Loucy (cell line): ENCODE results near the gene ZBTB12.
A peak's percentile ranks its signal among the peaks of the same experiment; 100 is the strongest.

Experiments
- H2AFZ ChIP-seq: fragments of 200-600 bp; sonication (generic); 2 replicates; pipeline ENCODE4 v1.6.0; 2016; ENCODE audit warnings: antibody characterized with exemption, mild to moderate bottlenecking, low read length, moderate library complexity
- H3F3A ChIP-seq: fragments of 200-600 bp; 2 replicates; pipeline ENCODE4 v1.6.0; 2016; ENCODE audit warnings: antibody characterized with exemption, low read depth, mild to moderate bottlenecking
- H3K27me3 ChIP-seq: fragments of 200-600 bp; sonication (generic); 2 replicates; pipeline ENCODE4 v1.6.1; 2014; ENCODE audit warnings: low read length, mild to moderate bottlenecking; ENCODE audit not compliant: insufficient read depth, poor library complexity, severe bottlenecking
- H3K36me3 ChIP-seq: fragments of 200-600 bp; sonication (generic); 2 replicates; pipeline ENCODE4 v1.6.1; 2016; ENCODE audit warnings: low read length; ENCODE audit not compliant: insufficient read depth
- H3K4me1 ChIP-seq: fragments of 200-600 bp; sonication (generic); 2 replicates; pipeline ENCODE4 v1.5.1; 2014; ENCODE audit warnings: low read length, mild to moderate bottlenecking; ENCODE audit not compliant: insufficient read depth, poor library complexity, severe bottlenecking
- H3K4me2 ChIP-seq: fragments of 200-600 bp; sonication (generic); 2 replicates; pipeline ENCODE4 v1.6.0; 2014; ENCODE audit warnings: antibody characterized with exemption, low read length, low read depth, mild to moderate bottlenecking; ENCODE audit not compliant: poor library complexity, severe bottlenecking
- H3K4me3 ChIP-seq: fragments of 200-600 bp; sonication (generic); 2 replicates; pipeline ENCODE4 v1.5.1; 2014; ENCODE audit warnings: low read length, mild to moderate bottlenecking, mixed read lengths; ENCODE audit not compliant: poor library complexity, severe bottlenecking
- H3K79me2 ChIP-seq: fragments of 200-600 bp; sonication (generic); 2 replicates; pipeline ENCODE4 v1.6.1; 2014; ENCODE audit warnings: low read length; ENCODE audit not compliant: insufficient read depth
- H3K9ac ChIP-seq: fragments of 200-600 bp; sonication (generic); 2 replicates; pipeline ENCODE4 v1.6.0; 2014; ENCODE audit warnings: mild to moderate bottlenecking, low read depth, low read length, moderate library complexity; ENCODE audit not compliant: poor library complexity, severe bottlenecking
- H3K9me2 ChIP-seq: fragments of 200-600 bp; sonication (generic); replicated peaks from 2 replicates; pipeline ENCODE4 v1.6.1; 2016; ENCODE audit warnings: low read depth, low read length, mixed read lengths
- H3K9me3 ChIP-seq: fragments of 200-600 bp; sonication (generic); 2 replicates; pipeline ENCODE4 v1.6.1; 2014; ENCODE audit warnings: mild to moderate bottlenecking, antibody characterized with exemption, low read length, low read depth; ENCODE audit not compliant: insufficient read depth
- H4K20me1 ChIP-seq: fragments of 200-600 bp; sonication (generic); 2 replicates; pipeline ENCODE4 v1.6.0; 2014; ENCODE audit warnings: antibody characterized with exemption, low read length, mild to moderate bottlenecking; ENCODE audit not compliant: insufficient read depth, poor library complexity, severe bottlenecking
- CTCF ChIP-seq: fragments of 200-600 bp; sonication (generic); conservative IDR thresholded peaks from 2 replicates; pipeline ENCODE4 v1.5.1; 2014; ENCODE audit warnings: mild to moderate bottlenecking, antibody characterized with exemption, low read length
- EZH2phosphoT487 ChIP-seq: fragments of 200-600 bp; IDR thresholded peaks from 2 replicates; pipeline ENCODE4 v1.6.1; 2018; ENCODE audit warnings: antibody characterized with exemption, mild to moderate bottlenecking, moderate library complexity, borderline replicate concordance

The ZBTB12 gene

GRCh38 chr6:31943742-31944141, 41.9 kb upstream of the ZBTB12 start:
- no peak overlapping the region for H3K4me3 ChIP-seq
- H3K4me1 ChIP-seq: peaks cover 17% of the 10 kb centered on the region
- H3F3A ChIP-seq: no peaks in the 10 kb centered on the region
- H3K9me2 ChIP-seq: no peaks in the 10 kb centered on the region
- no peak overlapping the region for H3K9ac ChIP-seq
- H3K4me2 ChIP-seq: no peak overlapping the region
- no peaks in the 10 kb centered on the region for H4K20me1 ChIP-seq
- TF ChIP-seq CTCF (no peak), EZH2phosphoT487 (no peak)
- no peaks in the 10 kb centered on the region for H3K36me3 ChIP-seq
- no peaks in the 10 kb centered on the region for H3K9me3 ChIP-seq
- no peak overlapping the region for H2AFZ ChIP-seq
- no peaks in the 10 kb centered on the region for H3K27me3 ChIP-seq
- H3K79me2 ChIP-seq: no peaks in the 10 kb centered on the region

DNA sequence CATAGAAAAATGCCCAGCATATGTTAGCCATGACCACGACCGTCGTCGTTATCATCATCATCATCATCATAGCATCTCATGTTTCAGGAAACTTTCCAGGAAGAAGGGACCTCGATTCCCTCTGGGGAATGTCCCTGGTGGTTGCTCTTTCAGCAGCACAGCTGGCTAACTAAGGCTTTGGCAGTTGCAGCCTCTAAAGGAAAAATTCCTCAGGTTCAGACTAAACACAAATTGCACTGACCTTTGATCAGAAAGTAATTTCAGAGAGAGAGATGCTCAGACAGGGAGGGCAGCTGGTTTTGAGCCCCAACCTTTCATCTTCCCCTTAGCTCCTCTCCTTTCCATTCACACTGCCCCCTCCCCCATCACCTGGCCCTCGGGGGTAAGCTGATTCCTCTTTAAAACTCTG, 38.4 kb upstream of the ZBTB12 start:
- TF ChIP-seq EZH2phosphoT487 (no peak), CTCF (no peak)
- H3K4me2 ChIP-seq: peak overlapping the region; percentile 56
- H3K9ac ChIP-seq: peak overlapping the region; percentile 41
- no peaks in the 10 kb centered on the region for H3K79me2 ChIP-seq
- H2AFZ ChIP-seq: peak overlapping the region; percentile 80
- H3K9me3 ChIP-seq: no peaks in the 10 kb centered on the region
- no peaks in the 10 kb centered on the region for H3K36me3 ChIP-seq
- no peaks in the 10 kb centered on the region for H4K20me1 ChIP-seq
- H3K4me3 ChIP-seq: peak overlapping the region; percentile 31
- H3K4me1 ChIP-seq: peaks cover 17% of the 10 kb centered on the region
- no peaks in the 10 kb centered on the region for H3F3A ChIP-seq
- H3K9me2 ChIP-seq: no peaks in the 10 kb centered on the region
- no peaks in the 10 kb centered on the region for H3K27me3 ChIP-seq

- no peak overlapping the region for H3K9ac ChIP-seq
- peaks cover 11% of the 10 kb centered on the region for H3K4me1 ChIP-seq
- no peaks in the 10 kb centered on the region for H3K79me2 ChIP-seq
- H3K27me3 ChIP-seq: no peaks in the 10 kb centered on the region
- H2AFZ ChIP-seq: no peak overlapping the region
- H3K9me3 ChIP-seq: no peaks in the 10 kb centered on the region
- H3K36me3 ChIP-seq: no peaks in the 10 kb centered on the region
- H3F3A ChIP-seq: no peaks in the 10 kb centered on the region
- no peak overlapping the region for H3K4me3 ChIP-seq
- H3K4me2 ChIP-seq: no peak overlapping the region
- TF ChIP-seq EZH2phosphoT487: no peak
- no peak for TF ChIP-seq CTCF
- no peaks in the 10 kb centered on the region for H3K9me2 ChIP-seq
- no peaks in the 10 kb centered on the region for H4K20me1 ChIP-seq
Observed at GRCh38 chr6:31935823-31936222, 33.9 kb upstream of the ZBTB12 start.
